Measurements from ENCODE around the gene LRMDA.

DNA sequence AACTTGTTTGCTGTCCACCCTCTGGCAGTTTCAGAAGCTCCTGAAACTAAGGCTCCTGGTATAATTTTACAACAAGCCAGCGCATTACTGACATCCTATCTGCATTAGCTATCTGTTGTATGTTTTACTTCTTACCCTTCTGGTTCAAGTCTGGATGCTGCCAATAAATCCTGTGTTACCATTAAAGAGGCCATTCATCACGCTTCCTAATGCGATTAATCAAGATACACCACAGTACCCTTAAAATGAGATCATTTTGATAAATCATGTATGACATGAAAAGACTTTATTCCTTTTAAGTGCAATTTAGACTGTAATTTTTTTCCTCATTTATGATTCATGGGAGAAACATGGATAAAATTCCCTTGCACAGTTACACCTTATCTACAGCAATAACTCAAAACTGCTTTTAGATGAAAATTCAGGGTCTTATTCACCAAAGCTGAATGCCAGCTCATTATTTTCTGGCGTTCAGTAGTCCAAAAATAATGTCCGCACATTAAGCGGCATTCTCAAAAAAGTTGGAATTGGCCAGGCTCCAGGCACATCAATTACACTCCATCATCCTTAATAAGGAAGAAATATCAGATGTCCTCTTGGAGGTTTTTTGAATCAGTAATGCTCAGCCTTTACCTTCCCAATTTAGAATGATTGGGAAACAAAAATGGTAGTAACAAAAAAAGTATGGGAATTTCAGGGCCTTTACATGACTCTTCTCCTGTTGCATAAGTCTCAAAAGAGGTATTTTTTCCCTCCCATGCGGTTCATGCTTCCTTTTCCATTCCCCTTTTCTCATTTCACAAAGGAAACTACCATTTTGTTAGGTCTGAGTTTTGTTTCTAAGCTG lies 878.5 kb downstream of the LRMDA start:
- TF ChIP-seq, protein P1, sequence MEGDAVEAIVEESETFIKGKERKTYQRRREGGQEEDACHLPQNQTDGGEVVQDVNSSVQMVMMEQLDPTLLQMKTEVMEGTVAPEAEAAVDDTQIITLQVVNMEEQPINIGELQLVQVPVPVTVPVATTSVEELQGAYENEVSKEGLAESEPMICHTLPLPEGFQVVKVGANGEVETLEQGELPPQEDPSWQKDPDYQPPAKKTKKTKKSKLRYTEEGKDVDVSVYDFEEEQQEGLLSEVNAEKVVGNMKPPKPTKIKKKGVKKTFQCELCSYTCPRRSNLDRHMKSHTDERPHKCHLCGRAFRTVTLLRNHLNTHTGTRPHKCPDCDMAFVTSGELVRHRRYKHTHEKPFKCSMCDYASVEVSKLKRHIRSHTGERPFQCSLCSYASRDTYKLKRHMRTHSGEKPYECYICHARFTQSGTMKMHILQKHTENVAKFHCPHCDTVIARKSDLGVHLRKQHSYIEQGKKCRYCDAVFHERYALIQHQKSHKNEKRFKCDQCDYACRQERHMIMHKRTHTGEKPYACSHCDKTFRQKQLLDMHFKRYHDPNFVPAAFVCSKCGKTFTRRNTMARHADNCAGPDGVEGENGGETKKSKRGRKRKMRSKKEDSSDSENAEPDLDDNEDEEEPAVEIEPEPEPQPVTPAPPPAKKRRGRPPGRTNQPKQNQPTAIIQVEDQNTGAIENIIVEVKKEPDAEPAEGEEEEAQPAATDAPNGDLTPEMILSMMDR (IDR thresholded peaks at IDR 0.05): no peak
- no peak for TF ChIP-seq EZH2 (IDR thresholded peaks at IDR 0.05; ENCODE audit: borderline replicate concordance, insufficient read depth, low read depth, low read length, poor library complexity, severe bottlenecking)
